ENCODE results near the gene PDIA2.
"Not testable (repeated sequence)": the region's sequence is repeated elsewhere in the genome, so short reads cannot be mapped to it uniquely, and the experiment has no call there.

PDIA2 gene

DNA sequence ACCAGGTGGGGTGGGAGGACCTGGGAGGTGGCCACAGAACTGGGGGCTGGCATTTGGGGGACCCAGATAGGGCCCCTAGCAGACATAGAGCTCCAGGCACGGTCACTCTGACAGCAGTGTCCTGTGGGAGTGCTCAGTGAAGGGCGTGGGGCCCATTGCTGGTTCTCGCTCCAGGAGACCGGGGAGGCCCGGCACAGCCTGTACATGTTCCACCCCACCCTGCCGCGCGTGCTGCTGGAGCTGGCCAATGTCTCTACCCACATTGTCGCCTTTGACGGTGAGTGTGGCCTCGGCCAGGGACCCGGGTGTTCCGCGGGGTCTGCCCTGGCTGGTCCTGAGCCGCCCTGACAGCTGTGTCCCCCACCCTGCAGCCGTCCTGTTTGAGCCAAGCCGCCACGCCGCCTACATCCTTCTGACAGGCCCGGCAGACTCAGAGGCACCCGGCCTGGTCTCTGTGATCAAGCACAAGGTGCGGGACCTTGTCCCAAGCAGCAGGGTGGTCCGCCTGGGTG lies 18.5 kb upstream of the PDIA2 start:
- no peak overlapping the region for H3K9ac ChIP-seq (ENCODE audit: low read length)
- H3K9me3 ChIP-seq (ENCODE audit: control insufficient read depth, low read length): no peaks in the 10 kb centered on the region
- DNase-seq (ENCODE audit: low read depth): no peak
- H3K36me3 ChIP-seq (ENCODE audit: control insufficient read depth, insufficient read depth, low read length, severe bottlenecking): peaks cover 50% of the 10 kb centered on the region
- H3K4me1 ChIP-seq (ENCODE audit: control insufficient read depth, insufficient read depth, low read length): no peaks in the 10 kb centered on the region
- no peaks in the 10 kb centered on the region for H3K27me3 ChIP-seq (replicated peaks; ENCODE audit: control insufficient read depth, insufficient read depth, low read length)
- H3K4me3 ChIP-seq (ENCODE audit: low read length): no peak overlapping the region

DNA sequence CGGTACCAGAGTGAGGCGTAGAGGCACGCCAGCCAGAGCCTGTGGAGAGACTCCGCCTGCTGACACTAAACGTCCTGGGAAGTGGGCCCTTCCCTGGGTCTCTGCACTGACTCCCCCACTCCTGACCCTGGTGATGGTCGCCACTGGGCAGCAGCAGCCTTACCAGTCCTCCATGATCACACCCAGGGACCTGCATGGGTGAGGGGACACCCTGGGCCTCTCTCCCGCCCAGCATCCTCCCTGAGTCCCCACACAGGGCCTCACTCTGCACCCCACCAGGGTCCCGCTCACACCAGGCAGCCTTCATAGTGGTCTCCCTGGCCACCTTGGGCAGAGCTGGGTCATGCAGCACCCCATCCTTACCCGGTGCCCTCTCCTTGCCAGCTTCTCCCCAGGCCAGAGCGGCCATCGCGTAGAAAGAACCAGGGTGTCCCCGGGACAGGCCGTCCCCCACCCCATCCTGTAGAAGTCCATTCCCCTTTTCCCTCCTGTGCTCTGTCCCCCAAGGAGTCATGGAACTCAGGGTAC lies 17.9 kb upstream of the PDIA2 start:
- peaks cover 44% of the 10 kb centered on the region for H3K36me3 ChIP-seq (ENCODE audit: control insufficient read depth, insufficient read depth, low read length, severe bottlenecking)
- H3K9me3 ChIP-seq (ENCODE audit: control insufficient read depth, low read length): no peaks in the 10 kb centered on the region
- H3K4me1 ChIP-seq (ENCODE audit: control insufficient read depth, insufficient read depth, low read length): no peaks in the 10 kb centered on the region
- no peak for DNase-seq (ENCODE audit: low read depth)
- H3K27me3 ChIP-seq (replicated peaks; ENCODE audit: control insufficient read depth, insufficient read depth, low read length): no peaks in the 10 kb centered on the region
- H3K4me3 ChIP-seq (ENCODE audit: low read length): no peak overlapping the region
- no peak overlapping the region for H3K9ac ChIP-seq (ENCODE audit: low read length)

DNA sequence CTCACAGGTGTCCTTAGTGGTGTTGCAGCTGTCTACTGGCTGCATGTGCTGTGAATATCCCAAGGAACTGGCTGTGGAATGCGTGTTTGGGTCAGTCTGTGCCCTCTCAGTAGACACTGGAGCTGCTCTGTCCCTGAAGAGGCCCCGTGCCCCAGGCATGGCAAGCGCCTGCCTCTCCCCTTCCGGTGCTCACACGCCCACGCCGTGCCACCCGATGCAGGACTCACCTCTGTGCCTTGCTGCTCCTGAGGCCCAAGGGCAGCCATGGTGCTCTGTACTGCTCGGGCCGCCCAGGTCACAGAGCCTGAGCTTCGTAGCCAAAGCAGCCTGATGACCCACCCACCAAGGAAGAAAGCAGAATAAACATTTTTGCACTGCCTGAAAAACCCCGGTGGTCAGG lies 17.3 kb upstream of the PDIA2 start:
- no peak overlapping the region for H3K9ac ChIP-seq (ENCODE audit: low read length)
- no peaks in the 10 kb centered on the region for H3K9me3 ChIP-seq (ENCODE audit: control insufficient read depth, low read length)
- DNase-seq (ENCODE audit: low read depth): no peak
- H3K4me3 ChIP-seq (ENCODE audit: low read length): no peak overlapping the region
- H3K4me1 ChIP-seq (ENCODE audit: control insufficient read depth, insufficient read depth, low read length): no peaks in the 10 kb centered on the region
- H3K36me3 ChIP-seq (ENCODE audit: control insufficient read depth, insufficient read depth, low read length, severe bottlenecking): peaks cover 38% of the 10 kb centered on the region
- H3K27me3 ChIP-seq (replicated peaks; ENCODE audit: control insufficient read depth, insufficient read depth, low read length): no peaks in the 10 kb centered on the region

- Histone ChIP-seq H3K4me1 (ENCODE audit: control insufficient read depth, insufficient read depth, low read length) (no peaks in the 10 kb centered on the region), H3K9me3 (ENCODE audit: control insufficient read depth, low read length) (no peaks in the 10 kb centered on the region), H3K9ac (ENCODE audit: low read length) (no peak overlapping the region), H3K4me3 (ENCODE audit: low read length) (no peak overlapping the region), H3K27me3 (replicated peaks; ENCODE audit: control insufficient read depth, insufficient read depth, low read length) (no peaks in the 10 kb centered on the region), H3K36me3 (ENCODE audit: control insufficient read depth, insufficient read depth, low read length, severe bottlenecking) (peaks cover 30% of the 10 kb centered on the region)
- DNase-seq (ENCODE audit: low read depth): no peak
These were observed 16.5 kb upstream of the PDIA2 start for GRCh38 chr16:266258-267164.

DNA sequence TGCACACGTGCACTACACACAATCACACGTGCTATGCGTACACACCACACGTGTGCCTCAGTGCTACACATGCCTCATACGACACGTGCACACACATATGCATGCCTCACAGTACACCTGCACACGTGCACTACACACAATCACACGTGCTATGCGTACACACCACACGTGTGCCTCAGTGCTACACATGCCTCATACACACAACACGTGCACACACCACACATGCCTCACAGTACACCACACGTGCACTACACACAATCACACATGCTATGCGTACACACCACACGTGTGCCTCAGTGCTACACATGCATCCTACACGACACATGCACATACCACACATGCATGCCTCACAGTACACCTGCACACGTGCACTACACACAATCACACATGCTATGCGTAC lies 15.4 kb upstream of the PDIA2 start:
- not testable (repeated sequence) for H3K9ac ChIP-seq (ENCODE audit: low read length); H3K27me3 ChIP-seq (replicated peaks; ENCODE audit: control insufficient read depth, insufficient read depth, low read length); H3K4me1 ChIP-seq (ENCODE audit: control insufficient read depth, insufficient read depth, low read length); H3K4me3 ChIP-seq (ENCODE audit: low read length); H3K9me3 ChIP-seq (ENCODE audit: control insufficient read depth, low read length); DNase-seq (ENCODE audit: low read depth)
- H3K36me3 ChIP-seq (ENCODE audit: control insufficient read depth, insufficient read depth, low read length, severe bottlenecking): peaks cover 19% of the 10 kb centered on the region

DNA sequence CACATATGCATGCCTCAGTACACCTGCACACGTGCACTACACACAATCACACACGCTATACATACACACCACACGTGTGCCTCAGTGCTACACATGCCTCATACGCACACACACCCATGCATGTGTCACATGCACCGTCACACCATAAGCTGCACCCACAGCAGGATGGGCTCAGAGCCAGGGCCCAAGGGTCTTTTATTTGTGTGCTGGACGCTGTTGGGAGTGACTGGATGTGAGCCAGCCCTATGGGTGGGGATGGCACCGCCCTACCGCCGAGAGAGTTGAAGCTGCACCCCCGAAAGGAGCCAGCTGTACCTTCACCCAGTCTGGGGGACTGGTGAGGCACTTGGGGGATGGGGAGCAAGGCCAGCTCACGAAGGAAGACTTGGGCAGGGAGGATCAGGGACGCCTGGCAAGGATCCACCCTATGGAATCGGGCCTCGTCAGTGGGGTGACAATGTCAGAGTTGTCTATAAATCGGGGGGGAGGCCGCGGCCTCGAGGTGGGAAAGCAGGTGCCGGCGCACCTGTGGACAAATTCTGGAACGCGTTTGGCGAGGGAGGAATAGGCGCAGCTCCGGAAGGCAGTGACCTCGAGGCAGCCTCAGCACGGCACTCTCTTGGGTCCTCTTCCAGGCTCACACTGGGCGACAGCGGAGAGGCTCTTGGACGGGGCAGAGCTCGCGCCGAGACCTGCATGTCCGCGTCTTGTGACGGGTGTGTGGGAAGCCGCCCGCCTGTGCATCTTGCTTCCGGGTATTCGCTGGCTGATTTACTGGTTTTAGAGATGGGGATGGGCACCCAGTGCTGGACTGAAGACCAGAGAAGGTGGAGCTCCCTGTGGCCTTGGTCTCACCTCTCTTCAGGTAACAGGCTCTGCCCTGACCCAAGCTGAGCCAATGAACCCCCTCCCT lies 14.6 kb upstream of the PDIA2 start:
- peaks cover 14% of the 10 kb centered on the region for H3K36me3 ChIP-seq (ENCODE audit: control insufficient read depth, insufficient read depth, low read length, severe bottlenecking)
- no peak for DNase-seq (ENCODE audit: low read depth)
- no peaks in the 10 kb centered on the region for H3K27me3 ChIP-seq (replicated peaks; ENCODE audit: control insufficient read depth, insufficient read depth, low read length)
- H3K9me3 ChIP-seq (ENCODE audit: control insufficient read depth, low read length): no peaks in the 10 kb centered on the region
- H3K9ac ChIP-seq (ENCODE audit: low read length): no peak overlapping the region
- no peak overlapping the region for H3K4me3 ChIP-seq (ENCODE audit: low read length)
- no peaks in the 10 kb centered on the region for H3K4me1 ChIP-seq (ENCODE audit: control insufficient read depth, insufficient read depth, low read length)

GRCh38 chr16:269061-269796 lies 13.7 kb upstream of the PDIA2 start:
- H3K4me3 ChIP-seq (ENCODE audit: low read length): no peak overlapping the region
- no peaks in the 10 kb centered on the region for H3K27me3 ChIP-seq (replicated peaks; ENCODE audit: control insufficient read depth, insufficient read depth, low read length)
- no peaks in the 10 kb centered on the region for H3K9me3 ChIP-seq (ENCODE audit: control insufficient read depth, low read length)
- no peak overlapping the region for H3K9ac ChIP-seq (ENCODE audit: low read length)
- no peaks in the 10 kb centered on the region for H3K4me1 ChIP-seq (ENCODE audit: control insufficient read depth, insufficient read depth, low read length)
- no peak for DNase-seq (ENCODE audit: low read depth)
- H3K36me3 ChIP-seq (ENCODE audit: control insufficient read depth, insufficient read depth, low read length, severe bottlenecking): peaks cover 6% of the 10 kb centered on the region

GRCh38 chr16:270381-271255 lies 12.3 kb upstream of the PDIA2 start:
- peaks cover 5% of the 10 kb centered on the region for H3K27me3 ChIP-seq (replicated peaks; ENCODE audit: control insufficient read depth, insufficient read depth, low read length)
- no peak for DNase-seq (ENCODE audit: low read depth)

GRCh38 chr16:272633-273546 lies 10.1 kb upstream of the PDIA2 start:
- peaks cover 5% of the 10 kb centered on the region for H3K27me3 ChIP-seq (replicated peaks; ENCODE audit: control insufficient read depth, insufficient read depth, low read length)
- DNase-seq (ENCODE audit: low read depth): no peak
- H3K4me3 ChIP-seq (ENCODE audit: low read length): no peak overlapping the region
- no peaks in the 10 kb centered on the region for H3K9me3 ChIP-seq (ENCODE audit: control insufficient read depth, low read length)
- H3K36me3 ChIP-seq (ENCODE audit: control insufficient read depth, insufficient read depth, low read length, severe bottlenecking): no peaks in the 10 kb centered on the region
- H3K9ac ChIP-seq (ENCODE audit: low read length): no peak overlapping the region
- no peaks in the 10 kb centered on the region for H3K4me1 ChIP-seq (ENCODE audit: control insufficient read depth, insufficient read depth, low read length)

More at GRCh38 chr16:270381-271255, 12.3 kb upstream of the PDIA2 start:
- Histone ChIP-seq H3K4me1 (ENCODE audit: control insufficient read depth, insufficient read depth, low read length) (no peaks in the 10 kb centered on the region), H3K9me3 (ENCODE audit: control insufficient read depth, low read length) (no peaks in the 10 kb centered on the region), H3K9ac (ENCODE audit: low read length) (no peak overlapping the region), H3K36me3 (ENCODE audit: control insufficient read depth, insufficient read depth, low read length, severe bottlenecking) (no peaks in the 10 kb centered on the region), H3K4me3 (ENCODE audit: low read length) (no peak overlapping the region)
